22Rv1 (cell line): Measurements from ENCODE around the gene SOX5.

Source experiments
- CTCF ChIP-seq: fragments of 450-650 bp; IDR thresholded peaks from 2 replicates; pipeline ENCODE4 v1.5.1; 2017; ENCODE audit warnings: mild to moderate bottlenecking
- ZFX ChIP-seq: fragments of 450-650 bp; IDR thresholded peaks from 2 replicates; pipeline ENCODE4 v1.6.1; 2017; ENCODE audit warnings: antibody characterized with exemption, borderline replicate concordance

DNA sequence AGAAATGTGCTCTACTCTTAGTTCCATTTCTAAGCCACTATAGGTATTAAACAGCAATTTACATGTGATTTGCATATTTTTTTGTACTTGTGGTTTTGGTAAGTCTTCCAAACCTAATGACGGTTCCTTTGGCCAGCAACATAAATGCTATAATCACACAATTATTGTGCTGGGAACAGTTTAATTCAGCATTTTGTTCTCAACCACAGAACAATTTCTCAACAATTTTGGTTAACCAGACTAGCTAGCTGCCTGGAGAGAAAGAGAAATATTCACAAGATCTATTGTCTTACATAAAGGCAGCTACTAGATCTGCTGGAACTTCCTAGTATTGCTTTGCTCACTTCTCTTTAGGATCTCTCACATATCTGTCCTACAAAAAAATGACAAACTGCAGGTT lies 265.3 kb downstream of the SOX5 start:
- TF ChIP-seq CTCF, result no peak
- no peak for TF ChIP-seq ZFX
